Adrenal gland (tissue), 12 donors: ENCODE measurements around the gene FGFBP2. TPM values are rescaled to one million over a fixed set of nuclear protein-coding genes. Genes with fewer than 3 reads are reported as not detected.

ENCODE experiments used
- DNase-seq, 7 donors: peaks; one replicate each; pipeline ENCODE4 v3.0.0-alpha.2; 2019 to 2020
- H3K27ac ChIP-seq, 5 donors: fragments of 200-600 bp; sonication (generic) in 4 of 5; 1 replicate in 3 of 5; 2 replicates in 2 of 5; pipeline versions ENCODE4 v1.5.1 to v1.8.0; 2016 to 2020; ENCODE audit warnings: mild to moderate bottlenecking in 1 of 5
- H3K27me3 ChIP-seq: fragments of 200-600 bp; 2 replicates; pipeline ENCODE4 v1.8.0; 2021
- H3K36me3 ChIP-seq, 2 donors: fragments of 200-600 bp; replicated peaks in 1 of 2; 1 replicate in 1 of 2; 2 replicates in 1 of 2; pipeline versions ENCODE4 v1.5.1 to v1.8.0; 2018 to 2022
- H3K4me1 ChIP-seq, 2 donors: fragments of 200-600 bp; replicated peaks in 1 of 2; 1 replicate in 1 of 2; 2 replicates in 1 of 2; pipeline versions ENCODE4 v1.5.1 to v1.8.0; 2018 to 2021
- H3K4me3 ChIP-seq, 4 donors: fragments of 200-600 bp; sonication (generic) in 3 of 4; one replicate each; pipeline ENCODE4 v1.5.1; 2016 to 2018
- H3K9me3 ChIP-seq, 3 donors: fragments of 200-600 bp; sonication (generic) in 1 of 3; replicated peaks in 1 of 3; 1 replicate in 2 of 3; 2 replicates in 1 of 3; pipeline versions ENCODE4 v1.5.1 to v1.8.0; 2016 to 2021
- POLR2A ChIP-seq, 2 donors: fragments of 450-650 bp; IDR thresholded peaks; one replicate each; pipeline ENCODE4 v1.6.1; 2017; ENCODE audit warnings: antibody characterized with exemption in 2 of 2, mild to moderate bottlenecking in 2 of 2, moderate library complexity in 1 of 2
- WGBS, 4 donors: extraction: QIAGEN DNeasy Blood & Tissue Kit in 2 of 4; methylation state at CpG; one replicate each; pipeline versions ENCODE4 v1.1.5 to v1.1.7; 2013 to 2017; 5-methylcytosine and 5-hydroxymethylcytosine counted together
- intact Hi-C, 2 donors: fragments of 100-400 bp; cut with DNase I; formaldehyde crosslinking; loops; one replicate each; pipeline versions ENCODE4 v1.14.1 to v1.15.0; 2022 to 2023
- polyA plus RNA-seq, 3 donors: library from polyadenylated mRNA; stranded (reverse); fragments of 200-250 nt in 2 of 3; fragments of 350-450 nt in 1 of 3; fragmentation: Illumina TruSeq in 1 of 3; extraction: RNeasy Lipid Tissue Mini Kit (QIAGEN cat#74804) in 1 of 3; gene quantifications; one replicate each; pipeline ENCODE4 v1.2.3, GENCODE V29; 2013 to 2014
- total RNA-seq, 9 donors: library from RNA; depleted of rRNA in 4 of 9; stranded (reverse); fragments of >200 nt in 4 of 9; fragments of 120-200 nt in 1 of 9; fragmentation: NEBNext Ultra II Directional in 1 of 9; extraction: Animal tissue kit (Norgen Biotek cat#: 25700) in 1 of 9; gene quantifications; one replicate each; pipeline versions ENCODE4 v1.1.0 to v1.2.4, GENCODE V29; 2013 to 2023
- TF ChIP-seq, protein P1 (sequence below), 6 experiments: fragments of 450-650 bp in 4 of 6; fragments of 200-600 bp in 2 of 6; sonication (generic) in 1 of 6; IDR thresholded peaks; 1 replicate in 5 of 6; 2 replicates in 1 of 6; pipeline versions ENCODE4 v1.5.1 to v1.8.0; 2016 to 2021; ENCODE audit warnings: antibody characterized with exemption in 6 of 6, mild to moderate bottlenecking in 2 of 6, moderate library complexity in 1 of 6
- donor health status: healthy with polysubstance abuse.
- donor health status: Bipolar disorder and iron deficiency.
- donor health status: DM: yes; HTN: yes; CAD: no.
- donor health status: DM: no; HTN: no; CAD: no.
- donor health status: DM: no; HTN: no; CAD: no.
- donor health status: DM: yes; HTN: yes; CAD: no.

The FGFBP2 gene
- total and polyA plus RNA-seq, 12 donors, result 0.26 to 2.9 (median 0.94) TPM; not detected in 2

GRCh38 chr4:15961781-15962510 is 1.0 kb downstream of the FGFBP2 start:
- Histone ChIP-seq H3K9me3 (no peaks in the 10 kb centered on the region), H3K27ac (no peak overlapping the region), H3K36me3 (no peaks in the 10 kb centered on the region), H3K4me3 (no peak overlapping the region), H3K27me3 (no peaks in the 10 kb centered on the region), H3K4me1 (no peaks in the 10 kb centered on the region)
- intact Hi-C loops, result no loop called here
- TF ChIP-seq, protein P1, sequence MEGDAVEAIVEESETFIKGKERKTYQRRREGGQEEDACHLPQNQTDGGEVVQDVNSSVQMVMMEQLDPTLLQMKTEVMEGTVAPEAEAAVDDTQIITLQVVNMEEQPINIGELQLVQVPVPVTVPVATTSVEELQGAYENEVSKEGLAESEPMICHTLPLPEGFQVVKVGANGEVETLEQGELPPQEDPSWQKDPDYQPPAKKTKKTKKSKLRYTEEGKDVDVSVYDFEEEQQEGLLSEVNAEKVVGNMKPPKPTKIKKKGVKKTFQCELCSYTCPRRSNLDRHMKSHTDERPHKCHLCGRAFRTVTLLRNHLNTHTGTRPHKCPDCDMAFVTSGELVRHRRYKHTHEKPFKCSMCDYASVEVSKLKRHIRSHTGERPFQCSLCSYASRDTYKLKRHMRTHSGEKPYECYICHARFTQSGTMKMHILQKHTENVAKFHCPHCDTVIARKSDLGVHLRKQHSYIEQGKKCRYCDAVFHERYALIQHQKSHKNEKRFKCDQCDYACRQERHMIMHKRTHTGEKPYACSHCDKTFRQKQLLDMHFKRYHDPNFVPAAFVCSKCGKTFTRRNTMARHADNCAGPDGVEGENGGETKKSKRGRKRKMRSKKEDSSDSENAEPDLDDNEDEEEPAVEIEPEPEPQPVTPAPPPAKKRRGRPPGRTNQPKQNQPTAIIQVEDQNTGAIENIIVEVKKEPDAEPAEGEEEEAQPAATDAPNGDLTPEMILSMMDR (IDR thresholded peaks at IDR 0.05), result no peak
- no peak for TF ChIP-seq POLR2A (IDR thresholded peaks at IDR 0.05)
- WGBS, 4 donors, result 79 to 88% (median 81%) methylated on average over 15 to 16 of the region's 16 CpGs
- DNase-seq, result no peak

GRCh38 chr4:15958562-15958961 is 4.4 kb downstream of the FGFBP2 start:
- H3K36me3 ChIP-seq, result no peaks in the 10 kb centered on the region
- H3K4me1 ChIP-seq, result no peaks in the 10 kb centered on the region
- no peaks in the 10 kb centered on the region for H3K9me3 ChIP-seq
- TF ChIP-seq POLR2A (IDR thresholded peaks at IDR 0.05), result no peak
- TF ChIP-seq, protein P1 (IDR thresholded peaks at IDR 0.05), result no peak
- H3K27ac ChIP-seq, result no peak overlapping the region
- no peak overlapping the region for H3K4me3 ChIP-seq
- WGBS, 4 donors, result 62 to 79% (median 68%) methylated on average over 2 of the region's 2 CpGs
- DNase-seq, result no peak
- H3K27me3 ChIP-seq, result no peaks in the 10 kb centered on the region
- intact Hi-C loops, result loop anchor here in 1 of 2 donors (5.0 kb wide), 2 partner anchors 151 to 481 kb away; no protein-coding TSS in a partner anchor

GRCh38 chr4:15956179-15956850 is 6.7 kb downstream of the FGFBP2 start:
- TF ChIP-seq POLR2A (IDR thresholded peaks at IDR 0.05), result no peak
- TF ChIP-seq, protein P1 (IDR thresholded peaks at IDR 0.05), result peak; percentile 84 to 98 (median 94)
- WGBS, 4 donors, result 45 to 57% (median 50%) methylated on average over 8 to 9 of the region's 9 CpGs
- Histone ChIP-seq H3K27ac (no peak overlapping the region), H3K36me3 (no peaks in the 10 kb centered on the region), H3K27me3 (no peaks in the 10 kb centered on the region), H3K9me3 (no peaks in the 10 kb centered on the region), H3K4me3 (no peak overlapping the region), H3K4me1 (no peaks in the 10 kb centered on the region)
- intact Hi-C loops, result loop anchor here in 1 of 2 donors (2.0 to 5.0 kb wide), 3 partner anchors 74 to 479 kb away; no protein-coding TSS in a partner anchor
- peak; percentile 71 to 95 (median 82) for DNase-seq

GRCh38 chr4:15955670-15956069 is 7.3 kb downstream of the FGFBP2 start:
- Histone ChIP-seq H3K4me1 (no peaks in the 10 kb centered on the region), H3K36me3 (no peaks in the 10 kb centered on the region), H3K27me3 (no peaks in the 10 kb centered on the region), H3K9me3 (no peaks in the 10 kb centered on the region), H3K4me3 (no peak overlapping the region), H3K27ac (no peak overlapping the region)
- DNase-seq, result no peak
- intact Hi-C loops, result loop anchor here in 1 of 2 donors (2.0 to 5.0 kb wide), 3 partner anchors 73 to 478 kb away; no protein-coding TSS in a partner anchor
- TF ChIP-seq, protein P1 (IDR thresholded peaks at IDR 0.05), result no peak
- TF ChIP-seq POLR2A (IDR thresholded peaks at IDR 0.05), result no peak
- WGBS, 4 donors, result 77 to 89% (median 83%) methylated on average over 3 of the region's 3 CpGs
